ENCODE measurements around the gene KHNYN.

The KHNYN gene

GRCh38 chr14:24395609-24396582 lies 33.9 kb upstream of the KHNYN start:
- no peak for TF ChIP-seq CTCF (conservative IDR thresholded peaks at IDR 0.05; ENCODE audit: low read depth)
- POLR2A ChIA-PET (ENCODE audit: low non-redundant PET): interaction anchor here (0.6 to 1.1 kb wide), 2 partner anchors 35 to 248 kb away, joined by 3 read pairs; no protein-coding TSS in a partner anchor
- CTCF ChIA-PET: interaction anchor here (1.2 kb wide), 1 partner anchor 13 kb away, joined by 3 read pairs; no protein-coding TSS in a partner anchor
- H3K27ac ChIP-seq: peak overlapping the region; percentile 78
- DNase-seq (ENCODE audit: low spot score): no peak

- CTCF ChIA-PET: interaction anchor here (0.5 kb wide), 1 partner anchor 12 kb away, joined by 3 read pairs; no protein-coding TSS in a partner anchor
- DNase-seq (ENCODE audit: low spot score): no peak
- no peak for TF ChIP-seq CTCF (conservative IDR thresholded peaks at IDR 0.05; ENCODE audit: low read depth)
- H3K27ac ChIP-seq: no peak overlapping the region
- POLR2A ChIA-PET (ENCODE audit: low non-redundant PET): no interaction called here
These were observed 32.0 kb upstream of the KHNYN start for GRCh38 chr14:24397639-24398292.

- ChIA-PET POLR2A (ENCODE audit: low non-redundant PET) (no interaction called here), CTCF (no interaction called here)
- no peak overlapping the region for H3K27ac ChIP-seq
- no peak for TF ChIP-seq CTCF (conservative IDR thresholded peaks at IDR 0.05; ENCODE audit: low read depth)
- DNase-seq (ENCODE audit: low spot score): no peak
These were observed 31.5 kb upstream of the KHNYN start for GRCh38 chr14:24398293-24398652.

GRCh38 chr14:24398653-24399446 lies 30.9 kb upstream of the KHNYN start, which contains the start of gene NYNRIN:
Gene NYNRIN (plus strand): TSS chr14:24399003. CDS start chr14:24399247, 244 bp downstream.
- DNase-seq (ENCODE audit: low spot score): no peak
- no peak for TF ChIP-seq CTCF (conservative IDR thresholded peaks at IDR 0.05; ENCODE audit: low read depth)
- H3K27ac ChIP-seq: no peak within 1 kb of the TSS
- ChIA-PET CTCF (no interaction called here), POLR2A (ENCODE audit: low non-redundant PET) (no interaction called here)

- no peak for TF ChIP-seq CTCF (conservative IDR thresholded peaks at IDR 0.05; ENCODE audit: low read depth)
- DNase-seq (ENCODE audit: low spot score): no peak
- no peak overlapping the region for H3K27ac ChIP-seq
- ChIA-PET POLR2A (ENCODE audit: low non-redundant PET) (no interaction called here), CTCF (no interaction called here)
These were observed 30.3 kb upstream of the KHNYN start for GRCh38 chr14:24399447-24399822.
